Peyer's patch (tissue), 4 donors: Measurements from ENCODE around the gene HOMEZ. TPM values are rescaled to one million over a fixed set of nuclear protein-coding genes. Genes with fewer than 3 reads are reported as not detected.

ENCODE experiments used
- DNase-seq, 3 donors: peaks; one replicate each; pipeline ENCODE4 v3.0.0-alpha.2; 2017 to 2019
- H3K27ac ChIP-seq, 4 donors: fragments of 200-600 bp; sonication (generic); one replicate each; pipeline ENCODE4 v1.5.1; 2016 to 2019
- H3K27me3 ChIP-seq, 2 donors: fragments of 200-600 bp; sonication (generic); one replicate each; pipeline ENCODE4 v1.5.1; 2019
- H3K36me3 ChIP-seq, 3 donors: fragments of 200-600 bp; sonication (generic); one replicate each; pipeline ENCODE4 v1.5.1; 2016 to 2019
- H3K4me1 ChIP-seq, 4 donors: fragments of 200-600 bp; sonication (generic); one replicate each; pipeline ENCODE4 v1.5.1; 2016 to 2019
- H3K4me3 ChIP-seq, 4 donors: fragments of 200-600 bp; sonication (generic); 1 replicate in 3 of 4; 2 replicates in 1 of 4; pipeline ENCODE4 v1.5.1; 2016 to 2019; ENCODE audit warnings: mild to moderate bottlenecking in 1 of 4
- H3K9me3 ChIP-seq, 4 donors: fragments of 200-600 bp; sonication (generic); one replicate each; pipeline ENCODE4 v1.5.1; 2016 to 2019; ENCODE audit warnings: mild to moderate bottlenecking in 1 of 4
- POLR2A ChIP-seq, 2 donors: fragments of 450-650 bp; IDR thresholded peaks; one replicate each; pipeline ENCODE4 v1.5.1; 2017; ENCODE audit warnings: antibody characterized with exemption in 2 of 2, mild to moderate bottlenecking in 2 of 2, moderate library complexity in 2 of 2
- total RNA-seq, 4 donors: library from RNA; depleted of rRNA; stranded (reverse); fragments of >200 nt; gene quantifications; one replicate each; pipeline ENCODE4 v1.1.0, GENCODE V29; 2016
- TF ChIP-seq, protein P1 (sequence below), 6 experiments: fragments of 450-650 bp in 4 of 6; fragments of 200-600 bp in 2 of 6; sonication (generic) in 1 of 6; IDR thresholded peaks; one replicate each; pipeline ENCODE4 v1.5.1; 2017 to 2019; ENCODE audit warnings: antibody characterized with exemption in 6 of 6, mild to moderate bottlenecking in 3 of 6, moderate library complexity in 1 of 6

The HOMEZ gene
- total RNA-seq, 4 donors from 2014 or later: 10.5 to 23.9 (median 15.0) TPM

- H3K36me3 ChIP-seq: peaks cover 0 to 34% (median 0%) of the 10 kb centered on the region in 3 donors
- no peaks in the 10 kb centered on the region for H3K9me3 ChIP-seq
- peak; percentile 98 to 100 (median 98) for DNase-seq
- peak within 1 kb of the TSS; percentile 94 to 100 (median 98) for H3K4me3 ChIP-seq
- H3K27me3 ChIP-seq: no peaks in the 10 kb centered on the region
- H3K4me1 ChIP-seq: peaks cover 0 to 20% (median 11%) of the 10 kb centered on the region in 4 donors
- peak; percentile 35 to 36 for TF ChIP-seq POLR2A (IDR thresholded peaks at IDR 0.05)
- TF ChIP-seq, protein P1, sequence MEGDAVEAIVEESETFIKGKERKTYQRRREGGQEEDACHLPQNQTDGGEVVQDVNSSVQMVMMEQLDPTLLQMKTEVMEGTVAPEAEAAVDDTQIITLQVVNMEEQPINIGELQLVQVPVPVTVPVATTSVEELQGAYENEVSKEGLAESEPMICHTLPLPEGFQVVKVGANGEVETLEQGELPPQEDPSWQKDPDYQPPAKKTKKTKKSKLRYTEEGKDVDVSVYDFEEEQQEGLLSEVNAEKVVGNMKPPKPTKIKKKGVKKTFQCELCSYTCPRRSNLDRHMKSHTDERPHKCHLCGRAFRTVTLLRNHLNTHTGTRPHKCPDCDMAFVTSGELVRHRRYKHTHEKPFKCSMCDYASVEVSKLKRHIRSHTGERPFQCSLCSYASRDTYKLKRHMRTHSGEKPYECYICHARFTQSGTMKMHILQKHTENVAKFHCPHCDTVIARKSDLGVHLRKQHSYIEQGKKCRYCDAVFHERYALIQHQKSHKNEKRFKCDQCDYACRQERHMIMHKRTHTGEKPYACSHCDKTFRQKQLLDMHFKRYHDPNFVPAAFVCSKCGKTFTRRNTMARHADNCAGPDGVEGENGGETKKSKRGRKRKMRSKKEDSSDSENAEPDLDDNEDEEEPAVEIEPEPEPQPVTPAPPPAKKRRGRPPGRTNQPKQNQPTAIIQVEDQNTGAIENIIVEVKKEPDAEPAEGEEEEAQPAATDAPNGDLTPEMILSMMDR (IDR thresholded peaks at IDR 0.05): peak in 1 of 6 experiments; percentile 2
- peak within 1 kb of the TSS; percentile 94 to 99 (median 96) for H3K27ac ChIP-seq
These were observed 34.9 kb upstream of the HOMEZ start, which contains the start of gene PABPN1 for GRCh38 chr14:23320584-23321571. TSS of gene PABPN1 (plus strand) at chr14:23321457. CDS start at chr14:23321470, 13 bp downstream.

GRCh38 chr14:23319746-23320583, 34.0 kb upstream of the HOMEZ start:
- Histone ChIP-seq H3K4me3 (peak overlapping the region; percentile 37 to 99 (median 49)), H3K36me3 (peaks cover 0 to 29% (median 0%) of the 10 kb centered on the region in 3 donors), H3K4me1 (peaks cover 0 to 20% (median 11%) of the 10 kb centered on the region in 4 donors), H3K27me3 (no peaks in the 10 kb centered on the region), H3K9me3 (no peaks in the 10 kb centered on the region), H3K27ac (peak overlapping the region; percentile 80 to 99 (median 92))
- DNase-seq: no peak
- TF ChIP-seq, protein P1 (IDR thresholded peaks at IDR 0.05): no peak
- TF ChIP-seq POLR2A (IDR thresholded peaks at IDR 0.05): no peak

GRCh38 chr14:23316300-23316699, 30.4 kb upstream of the HOMEZ start:
- Histone ChIP-seq H3K36me3 (peaks cover 0 to 6% (median 0%) of the 10 kb centered on the region in 3 donors), H3K9me3 (no peaks in the 10 kb centered on the region), H3K27me3 (no peaks in the 10 kb centered on the region), H3K27ac (no peak overlapping the region), H3K4me3 (no peak overlapping the region), H3K4me1 (peaks cover 0 to 6% (median 2%) of the 10 kb centered on the region in 4 donors)
- no peak for DNase-seq
- no peak for TF ChIP-seq POLR2A (IDR thresholded peaks at IDR 0.05)
- TF ChIP-seq, protein P1 (IDR thresholded peaks at IDR 0.05): no peak

DNA sequence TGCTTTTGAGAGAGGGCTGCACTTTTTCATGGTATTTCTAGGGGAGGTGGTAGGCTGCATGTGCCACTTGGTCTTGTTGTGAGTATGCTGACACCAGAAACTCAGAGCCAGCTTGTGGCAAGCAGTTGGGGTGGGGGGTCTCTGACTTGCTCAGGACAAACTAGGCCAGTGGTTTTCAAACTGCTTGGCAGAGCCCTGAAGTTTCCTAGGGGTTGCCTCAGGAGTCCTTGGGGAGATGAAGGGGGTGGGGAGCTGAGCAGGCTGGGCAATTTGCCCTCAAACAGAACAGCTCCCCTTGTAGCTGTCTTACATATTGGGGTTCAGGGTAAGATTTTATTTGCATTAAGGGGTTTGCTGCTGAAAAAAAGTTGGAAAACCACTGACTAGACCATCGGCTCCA, 24.6 kb upstream of the HOMEZ start:
- Histone ChIP-seq H3K4me1 (peaks cover 0 to 36% (median 4%) of the 10 kb centered on the region in 4 donors), H3K9me3 (no peaks in the 10 kb centered on the region), H3K27ac (no peak overlapping the region), H3K4me3 (no peak overlapping the region), H3K36me3 (peaks cover 0 to 36% (median 0%) of the 10 kb centered on the region in 3 donors), H3K27me3 (no peaks in the 10 kb centered on the region)
- no peak for DNase-seq
- no peak for TF ChIP-seq POLR2A (IDR thresholded peaks at IDR 0.05)
- TF ChIP-seq, protein P1 (IDR thresholded peaks at IDR 0.05): no peak
